Superior temporal gyrus (tissue), 1 donor: ENCODE results near the gene ERGIC2.
"Not testable (repeated sequence)": the region's sequence is repeated elsewhere in the genome, so short reads cannot be mapped to it uniquely, and the experiment has no call there.

Source experiments
- DNase-seq: peaks from one replicate; pipeline ENCODE4 v3.0.0-alpha.2; 2016; ENCODE audit errors: extremely low spot score

The ERGIC2 gene, protein sequence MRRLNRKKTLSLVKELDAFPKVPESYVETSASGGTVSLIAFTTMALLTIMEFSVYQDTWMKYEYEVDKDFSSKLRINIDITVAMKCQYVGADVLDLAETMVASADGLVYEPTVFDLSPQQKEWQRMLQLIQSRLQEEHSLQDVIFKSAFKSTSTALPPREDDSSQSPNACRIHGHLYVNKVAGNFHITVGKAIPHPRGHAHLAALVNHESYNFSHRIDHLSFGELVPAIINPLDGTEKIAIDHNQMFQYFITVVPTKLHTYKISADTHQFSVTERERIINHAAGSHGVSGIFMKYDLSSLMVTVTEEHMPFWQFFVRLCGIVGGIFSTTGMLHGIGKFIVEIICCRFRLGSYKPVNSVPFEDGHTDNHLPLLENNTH

GRCh38 chr12:29380536-29381523 lies at the start of gene ERGIC2:
TSS of gene ERGIC2 (minus strand) at chr12:29381172. CDS start at chr12:29371633, 9,539 bp downstream.
- DNase-seq = peak; percentile 99

DNA sequence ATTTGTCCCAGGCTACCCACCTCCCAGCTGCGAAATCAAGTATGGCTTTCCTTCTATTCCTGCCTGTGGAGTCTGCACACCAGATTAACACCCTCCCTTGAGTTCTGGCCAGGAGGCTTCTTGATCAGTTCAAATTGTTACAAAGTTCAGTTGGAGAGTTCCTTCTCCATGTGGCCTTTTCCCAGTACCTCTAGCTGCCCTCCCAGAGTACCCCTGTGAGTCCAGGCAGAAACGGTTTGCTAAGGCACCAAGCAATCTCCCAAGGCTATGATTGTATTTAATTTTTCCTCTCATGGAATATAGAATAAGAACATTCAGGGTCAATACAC lies 49.7 kb upstream of the ERGIC2 start:
- no peak for DNase-seq

- DNase-seq = no peak
Observed at GRCh38 chr12:29429999-29430715, 49.2 kb upstream of the ERGIC2 start.

DNA sequence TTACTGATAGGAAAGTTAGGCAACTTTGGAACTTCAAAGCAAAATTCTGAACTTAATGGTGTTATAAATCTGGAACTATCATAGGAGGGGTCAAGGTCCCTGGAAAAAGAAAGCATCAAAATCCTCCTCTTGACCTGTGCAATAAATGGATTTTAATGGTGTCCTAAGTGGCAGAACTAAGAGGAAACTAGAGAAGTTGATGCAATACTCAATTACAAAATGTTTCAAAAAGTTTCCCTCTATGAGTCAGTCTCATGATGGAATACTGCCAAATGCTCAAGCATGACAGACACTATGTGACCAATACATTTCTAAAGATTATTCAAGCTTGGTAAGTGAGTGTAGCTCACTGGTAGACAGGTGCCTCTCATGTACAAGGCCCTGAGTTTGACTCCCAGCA lies 47.7 kb upstream of the ERGIC2 start:
- DNase-seq = no peak

- no peak for DNase-seq
Observed at GRCh38 chr12:29427964-29428363, 47.0 kb upstream of the ERGIC2 start.

GRCh38 chr12:29426498-29426897 lies 45.5 kb upstream of the ERGIC2 start:
- DNase-seq = no peak

GRCh38 chr12:29425722-29426121 lies 44.8 kb upstream of the ERGIC2 start:
- no peak for DNase-seq

GRCh38 chr12:29416748-29417147 lies 35.8 kb upstream of the ERGIC2 start:
- DNase-seq = no peak

GRCh38 chr12:29415111-29415510 lies 34.1 kb upstream of the ERGIC2 start:
- no peak for DNase-seq

- DNase-seq = no peak
Observed at GRCh38 chr12:29414368-29414767, 33.4 kb upstream of the ERGIC2 start.

DNA sequence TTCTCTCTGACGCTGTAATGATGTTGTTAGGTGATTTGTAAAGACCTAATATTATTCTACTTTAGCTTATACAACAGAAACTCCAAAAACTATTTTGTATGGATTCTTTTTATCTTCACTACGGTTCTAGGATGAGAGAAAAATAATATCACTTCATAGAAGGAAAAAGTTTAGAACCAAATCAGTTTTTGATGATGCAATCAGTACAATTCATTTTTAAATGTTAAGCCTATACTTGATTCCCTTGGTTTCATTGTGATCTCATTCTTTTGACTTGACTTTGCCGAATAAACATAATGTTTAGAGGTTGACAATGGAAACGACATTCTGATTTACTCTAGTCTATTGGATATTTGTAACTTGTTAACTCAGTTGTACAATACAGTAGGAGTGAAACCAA lies 24.6 kb upstream of the ERGIC2 start:
- no peak for DNase-seq

DNA sequence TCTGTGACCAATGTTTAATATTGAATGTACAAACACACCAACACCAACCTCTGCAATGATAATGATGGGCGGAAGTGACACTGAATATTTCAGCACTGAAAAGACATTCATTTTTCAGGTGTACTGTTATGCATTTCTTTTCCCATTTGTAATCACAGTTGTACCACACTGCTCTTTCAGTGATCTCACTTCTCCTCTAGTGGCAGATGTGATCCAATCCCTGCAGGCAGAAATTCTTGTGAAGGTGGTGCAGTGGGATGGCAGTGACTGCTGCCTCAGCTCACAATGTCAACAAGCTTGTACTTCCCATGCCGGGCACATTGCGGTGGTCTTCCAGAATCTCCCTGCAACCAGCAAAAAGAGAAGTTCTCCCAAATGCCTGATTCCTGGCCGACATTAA lies 23.0 kb upstream of the ERGIC2 start:
- no peak for DNase-seq

DNA sequence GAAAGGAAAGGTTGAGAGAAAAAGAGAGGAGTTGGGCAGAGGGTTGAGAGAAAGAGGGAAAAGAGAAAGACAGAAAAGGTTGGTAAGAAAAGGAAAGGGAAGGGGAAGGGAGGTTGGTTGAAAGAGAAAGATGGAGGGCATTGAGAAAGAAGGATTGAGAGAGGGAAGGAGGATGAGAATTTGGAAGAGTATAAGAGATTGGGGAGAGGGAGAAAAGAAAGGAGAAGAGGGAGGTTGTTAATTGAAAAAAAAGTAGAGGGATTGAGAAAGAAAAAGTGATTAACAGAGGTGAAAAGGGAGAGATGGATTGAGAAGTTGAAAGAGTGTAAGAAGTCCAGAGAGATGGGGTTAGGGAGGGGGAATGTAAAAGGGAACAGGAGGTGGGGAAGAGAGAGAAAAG lies 21.5 kb upstream of the ERGIC2 start:
- no peak for DNase-seq

GRCh38 chr12:29398495-29398894 lies 17.5 kb upstream of the ERGIC2 start:
- no peak for DNase-seq

- DNase-seq = no peak
Observed at GRCh38 chr12:29396774-29397173, 15.8 kb upstream of the ERGIC2 start.

- no peak for DNase-seq
Observed at GRCh38 chr12:29395356-29395755, 14.4 kb upstream of the ERGIC2 start.

DNA sequence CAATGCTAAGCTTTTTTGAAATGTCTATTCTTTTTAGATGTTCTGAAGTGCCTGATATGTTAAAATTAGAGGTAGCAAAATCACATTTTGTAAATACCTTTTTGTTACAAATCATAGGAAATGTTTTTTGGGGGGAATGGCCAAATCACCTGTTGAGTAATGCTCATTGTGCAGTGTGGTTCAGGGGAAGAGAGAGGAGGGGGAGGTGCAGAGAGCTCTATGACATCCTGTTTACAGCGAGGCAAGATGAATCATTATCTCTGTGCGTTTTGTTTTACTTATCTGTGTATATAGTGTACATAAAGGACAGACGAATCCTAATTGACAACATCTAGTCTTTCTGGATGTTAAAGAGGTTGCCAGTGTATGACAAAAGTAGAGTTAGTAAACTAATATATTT lies 9.4 kb upstream of the ERGIC2 start:
- not testable (repeated sequence) for DNase-seq

DNA sequence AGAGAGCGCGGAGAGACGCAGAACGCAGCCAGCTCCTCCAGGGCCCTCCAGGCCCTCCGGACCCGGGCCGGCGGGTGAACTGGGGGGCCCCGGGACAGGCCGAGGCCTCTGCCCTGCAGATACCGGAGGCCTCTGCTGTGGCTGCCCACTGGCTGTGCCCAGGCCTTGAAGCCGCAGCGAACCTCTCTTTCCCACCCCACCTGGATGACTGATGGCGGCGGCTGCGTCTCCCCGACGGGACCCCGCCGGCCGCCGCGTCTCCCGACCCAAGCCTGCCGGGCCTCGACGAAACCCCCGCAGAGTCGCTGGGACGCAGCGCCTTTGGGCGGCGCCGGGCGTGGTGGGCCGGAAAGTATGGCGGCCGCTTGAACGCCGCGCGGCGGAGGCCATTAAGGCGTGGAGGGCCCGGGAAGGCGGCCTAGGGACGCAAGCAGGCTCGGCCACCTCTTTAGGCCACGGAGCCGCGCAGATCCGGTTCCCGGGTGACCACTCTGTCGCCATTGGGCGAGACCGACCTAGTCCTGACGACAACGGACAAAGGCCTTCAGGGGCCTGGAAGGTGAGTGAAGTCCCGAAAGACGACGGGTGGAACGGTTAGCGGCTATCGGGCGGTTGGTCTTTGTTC lies 8.4 kb upstream of the ERGIC2 start:
- no peak for DNase-seq

GRCh38 chr12:29386084-29386680 lies 5.2 kb upstream of the ERGIC2 start:
- DNase-seq = not testable (repeated sequence)

DNA sequence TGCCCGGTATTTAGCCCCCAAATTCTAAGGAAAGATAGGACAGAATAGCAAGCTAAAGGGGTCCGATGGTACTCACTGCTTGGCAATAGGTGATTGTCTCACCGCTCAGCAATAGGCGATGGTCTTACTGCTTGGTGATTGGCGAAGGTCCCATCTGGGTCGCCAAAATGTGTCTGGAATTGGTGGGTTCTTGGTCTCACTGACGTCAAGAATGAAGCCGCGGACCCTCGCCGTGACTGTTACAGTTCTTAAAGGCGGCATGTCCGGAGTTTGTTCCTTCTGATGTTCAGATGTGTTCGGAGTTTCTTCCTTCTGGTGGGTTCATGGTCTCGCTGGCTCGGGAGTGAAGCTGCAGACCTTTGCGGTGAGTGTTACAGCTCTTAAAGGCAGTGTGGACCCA lies 4.2 kb upstream of the ERGIC2 start:
- not testable (repeated sequence) for DNase-seq

GRCh38 chr12:29382251-29382650 lies 1.3 kb upstream of the ERGIC2 start:
- no peak for DNase-seq
